CD14-positive monocyte (primary cell): Measurements from ENCODE around the gene PDLIM5. TPM values are rescaled to one million over a fixed set of nuclear protein-coding genes. Genes with fewer than 3 reads are reported as not detected.

Source experiments
- DNase-seq, 3 donors: peaks; one replicate each; pipeline ENCODE4 v3.0.0-alpha.2; 2011 to 2022
- H2AFZ ChIP-seq: 2 replicates; pipeline ENCODE4 v1.6.0; 2012; ENCODE audit warnings: mild to moderate bottlenecking, low read depth, low read length, inconsistent platforms; ENCODE audit not compliant: insufficient read depth, poor library complexity, severe bottlenecking
- H3K27ac ChIP-seq, 2 donors: 1 replicate in 1 of 2; 2 replicates in 1 of 2; pipeline ENCODE4 v1.5.1; 2012 to 2013; ENCODE audit warnings: low read length in 2 of 2, control low read depth in 1 of 2, inconsistent platforms in 1 of 2, low read depth in 1 of 2, mild to moderate bottlenecking in 1 of 2
- H3K27me3 ChIP-seq, 2 donors: one replicate each; pipeline versions ENCODE4 v1.6.0 to v1.6.1; 2011 to 2013; ENCODE audit warnings: low read length in 2 of 2; ENCODE audit not compliant: control insufficient read depth in 2 of 2, insufficient read depth in 2 of 2
- H3K36me3 ChIP-seq, 2 donors: replicated peaks in 1 of 2; 1 replicate in 1 of 2; 2 replicates in 1 of 2; pipeline versions ENCODE4 v1.5.1 to v1.6.1; 2012 to 2013; ENCODE audit warnings: low read length in 2 of 2, control low read depth in 1 of 2, inconsistent platforms in 1 of 2, mild to moderate bottlenecking in 1 of 2; ENCODE audit not compliant: insufficient read depth in 2 of 2, control insufficient read depth in 1 of 2
- H3K4me1 ChIP-seq, 2 donors: 1 replicate in 1 of 2; 2 replicates in 1 of 2; pipeline versions ENCODE4 v1.5.1 to v1.6.1; 2012 to 2013; ENCODE audit warnings: low read length in 2 of 2, control low read depth in 1 of 2, inconsistent platforms in 1 of 2, mild to moderate bottlenecking in 1 of 2, moderate library complexity in 1 of 2; ENCODE audit not compliant: insufficient read depth in 2 of 2, control insufficient read depth in 1 of 2
- H3K4me2 ChIP-seq: replicated peaks from 2 replicates; pipeline ENCODE3; 2012; ENCODE audit warnings: low read length, moderate library complexity, mild to moderate bottlenecking; ENCODE audit not compliant: poor library complexity, severe bottlenecking; ENCODE audit errors: extremely low read depth
- H3K4me3 ChIP-seq, 3 experiments: fragments of 200-600 bp in 1 of 3; sonication (generic) in 1 of 3; replicated peaks in 1 of 3; 1 replicate in 2 of 3; 2 replicates in 1 of 3; pipeline ENCODE4 v1.5.1; 2011 to 2013; ENCODE audit warnings: low read length in 3 of 3, mild to moderate bottlenecking in 3 of 3, control low read depth in 2 of 3, low read depth in 2 of 3, inconsistent platforms in 1 of 3, moderate library complexity in 1 of 3
- H3K79me2 ChIP-seq: 2 replicates; pipeline ENCODE4 v1.6.0; 2012; ENCODE audit warnings: mild to moderate bottlenecking, control low read depth, inconsistent platforms, low read length, moderate library complexity; ENCODE audit not compliant: insufficient read depth
- H3K9ac ChIP-seq: 2 replicates; pipeline ENCODE4 v1.6.0; 2017; ENCODE audit warnings: low read length, mild to moderate bottlenecking; ENCODE audit not compliant: insufficient read depth, poor library complexity, severe bottlenecking
- H3K9me3 ChIP-seq, 2 donors: replicated peaks in 1 of 2; 1 replicate in 1 of 2; 2 replicates in 1 of 2; pipeline versions ENCODE4 v1.5.1 to v1.6.1; 2012 to 2013; ENCODE audit warnings: low read length in 2 of 2, control low read depth in 1 of 2; ENCODE audit not compliant: control insufficient read depth in 1 of 2, insufficient read depth in 1 of 2
- H4K20me1 ChIP-seq: 2 replicates; pipeline ENCODE4 v1.6.0; 2012; ENCODE audit warnings: mild to moderate bottlenecking, low read length, control low read depth, moderate library complexity; ENCODE audit not compliant: insufficient read depth
- H3K27ac Mint-ChIP-seq, 7 donors: one replicate each; pipeline ENCODE4 v1.8.0; 2020; ENCODE audit warnings: mild to moderate bottlenecking in 7 of 7, mixed read lengths in 7 of 7, moderate library complexity in 6 of 7, inconsistent platforms in 2 of 7
- H3K27me3 Mint-ChIP-seq, 3 donors: one replicate each; pipeline ENCODE4 v1.8.0; 2021 to 2022; ENCODE audit warnings: low read depth in 3 of 3, mild to moderate bottlenecking in 3 of 3, mixed read lengths in 3 of 3, moderate library complexity in 3 of 3, inconsistent platforms in 1 of 3
- H3K36me3 Mint-ChIP-seq, 2 donors: one replicate each; pipeline ENCODE4 v1.8.0; 2020; ENCODE audit warnings: mixed read lengths in 2 of 2, inconsistent platforms in 1 of 2, mild to moderate bottlenecking in 1 of 2
- H3K4me1 Mint-ChIP-seq: one replicate; pipeline ENCODE4 v1.8.0; 2020; ENCODE audit warnings: mild to moderate bottlenecking, mixed read lengths
- H3K4me3 Mint-ChIP-seq, 2 donors: one replicate each; pipeline ENCODE4 v1.8.0; 2020; ENCODE audit warnings: mild to moderate bottlenecking in 2 of 2, mixed read lengths in 2 of 2, moderate library complexity in 1 of 2
- H3K9me3 Mint-ChIP-seq, 7 donors: one replicate each; pipeline ENCODE4 v1.8.0; 2020 to 2022; ENCODE audit warnings: mixed read lengths in 7 of 7, mild to moderate bottlenecking in 6 of 7, moderate library complexity in 6 of 7, inconsistent platforms in 2 of 7
- WGBS: methylation state at CpG from one replicate; pipeline ENCODE4 v1.1.5; 2013; ENCODE audit warnings: missing lambda C conversion rate; ENCODE audit not compliant: insufficient coverage; 5-methylcytosine and 5-hydroxymethylcytosine counted together
- intact Hi-C, 2 donors: fragments of 100-400 bp; cut with micrococcal nuclease; formaldehyde crosslinking; loops; one replicate each; pipeline versions ENCODE4 v1.15.0 to v1.15.1; 2023
- polyA plus RNA-seq, 3 donors: library from polyadenylated mRNA; depleted of rRNA in 1 of 3; unstranded in 2 of 3; stranded (reverse) in 1 of 3; fragments of 300-500 nt in 2 of 3; fragments of >200 nt in 1 of 3; fragmentation: Illumina TruSeq in 2 of 3; gene quantifications; 1 replicate in 2 of 3; 2 replicates in 1 of 3; pipeline ENCODE4 v1.2.3, GENCODE V29; 2012 to 2021
- TF ChIP-seq, protein P1 (sequence below): fragments of 200-600 bp; IDR thresholded peaks from one replicate; pipeline ENCODE4 v1.8.0; 2022; ENCODE audit warnings: antibody characterized with exemption, mild to moderate bottlenecking

Gene PDLIM5
- polyA plus RNA-seq, 3 donors: 75.3 to 105 (median 80.9) TPM

DNA sequence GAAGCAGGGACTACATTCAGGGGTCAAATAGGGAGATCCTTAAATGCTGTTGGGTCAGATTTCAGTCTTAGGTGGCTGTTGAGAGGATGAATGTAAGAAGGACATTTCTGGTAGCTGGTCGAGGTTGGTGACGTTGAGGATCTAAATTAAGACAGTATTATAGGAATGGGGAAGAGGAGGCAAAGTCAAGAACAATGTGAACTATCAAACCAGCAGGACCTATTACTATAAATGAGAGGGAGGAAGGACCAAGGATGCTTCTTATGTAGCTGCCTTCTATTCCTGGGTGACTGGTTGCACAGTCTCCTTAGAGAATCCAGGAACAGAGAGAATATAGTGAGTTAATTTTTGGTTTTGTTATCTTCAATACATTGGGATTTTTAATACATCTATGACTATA lies 187.6 kb downstream of the PDLIM5 start:
- Histone ChIP-seq H4K20me1 (no peaks in the 10 kb centered on the region), H2AFZ (no peak overlapping the region), H3K36me3 (peaks cover 11 to 40% of the 10 kb centered on the region in 2 donors), H3K27me3 (no peaks in the 10 kb centered on the region), H3K9me3 (no peaks in the 10 kb centered on the region), H3K27ac (no peak overlapping the region), H3K4me2 (no peak overlapping the region), H3K4me1 (no peaks in the 10 kb centered on the region), H3K4me3 (no peak overlapping the region), H3K79me2 (no peaks in the 10 kb centered on the region), H3K9ac (no peak overlapping the region)
- WGBS: 100% methylated on average over 1 of the region's 2 CpGs
- TF ChIP-seq, protein P1, sequence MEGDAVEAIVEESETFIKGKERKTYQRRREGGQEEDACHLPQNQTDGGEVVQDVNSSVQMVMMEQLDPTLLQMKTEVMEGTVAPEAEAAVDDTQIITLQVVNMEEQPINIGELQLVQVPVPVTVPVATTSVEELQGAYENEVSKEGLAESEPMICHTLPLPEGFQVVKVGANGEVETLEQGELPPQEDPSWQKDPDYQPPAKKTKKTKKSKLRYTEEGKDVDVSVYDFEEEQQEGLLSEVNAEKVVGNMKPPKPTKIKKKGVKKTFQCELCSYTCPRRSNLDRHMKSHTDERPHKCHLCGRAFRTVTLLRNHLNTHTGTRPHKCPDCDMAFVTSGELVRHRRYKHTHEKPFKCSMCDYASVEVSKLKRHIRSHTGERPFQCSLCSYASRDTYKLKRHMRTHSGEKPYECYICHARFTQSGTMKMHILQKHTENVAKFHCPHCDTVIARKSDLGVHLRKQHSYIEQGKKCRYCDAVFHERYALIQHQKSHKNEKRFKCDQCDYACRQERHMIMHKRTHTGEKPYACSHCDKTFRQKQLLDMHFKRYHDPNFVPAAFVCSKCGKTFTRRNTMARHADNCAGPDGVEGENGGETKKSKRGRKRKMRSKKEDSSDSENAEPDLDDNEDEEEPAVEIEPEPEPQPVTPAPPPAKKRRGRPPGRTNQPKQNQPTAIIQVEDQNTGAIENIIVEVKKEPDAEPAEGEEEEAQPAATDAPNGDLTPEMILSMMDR: no peak
- Mint-ChIP-seq H3K9me3 (peaks cover 0 to 2% (median 0%) of the 10 kb centered on the region in 7 donors), H3K27ac (no peak overlapping the region), H3K4me1 (peaks cover 4% of the 10 kb centered on the region), H3K27me3 (no peaks in the 10 kb centered on the region), H3K36me3 (peaks cover 31 to 32% of the 10 kb centered on the region in 2 donors), H3K4me3 (no peak overlapping the region)
- no peak for DNase-seq
- intact Hi-C loops: no loop called here

DNA sequence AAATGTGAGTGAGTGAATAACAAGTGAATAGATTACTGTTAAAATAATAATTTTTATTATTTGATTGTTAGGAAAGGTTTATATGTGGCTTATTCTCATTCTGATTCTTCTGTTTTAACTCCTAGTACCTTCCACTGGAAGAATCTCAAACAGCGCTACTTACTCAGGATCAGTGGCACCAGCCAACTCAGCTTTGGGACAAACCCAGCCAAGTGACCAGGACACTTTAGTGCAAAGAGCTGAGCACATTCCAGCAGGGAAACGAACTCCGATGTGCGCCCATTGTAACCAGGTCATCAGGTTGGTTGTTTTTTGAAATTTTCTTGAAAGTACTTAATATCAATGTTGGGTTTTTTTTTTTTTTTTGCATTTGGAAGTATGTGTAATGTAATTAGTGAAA lies 188.4 kb downstream of the PDLIM5 start:
- Mint-ChIP-seq H3K36me3 (peaks cover 31 to 40% of the 10 kb centered on the region in 2 donors), H3K27me3 (no peaks in the 10 kb centered on the region), H3K9me3 (peaks cover 0 to 2% (median 0%) of the 10 kb centered on the region in 7 donors), H3K27ac (no peak overlapping the region), H3K4me3 (no peak overlapping the region), H3K4me1 (peaks cover 2% of the 10 kb centered on the region)
- no peak overlapping the region for H3K27ac ChIP-seq
- no peaks in the 10 kb centered on the region for H3K9me3 ChIP-seq
- H3K36me3 ChIP-seq: peaks cover 11 to 43% of the 10 kb centered on the region in 2 donors
- H3K79me2 ChIP-seq: no peaks in the 10 kb centered on the region
- 100% methylated on average over 3 of the region's 4 CpGs for WGBS
- intact Hi-C loops: no loop called here
- H2AFZ ChIP-seq: no peak overlapping the region
- no peak overlapping the region for H3K4me2 ChIP-seq
- TF ChIP-seq, protein P1: no peak
- no peaks in the 10 kb centered on the region for H3K27me3 ChIP-seq
- DNase-seq: no peak
- H4K20me1 ChIP-seq: no peaks in the 10 kb centered on the region
- no peak overlapping the region for H3K4me3 ChIP-seq
- H3K4me1 ChIP-seq: no peaks in the 10 kb centered on the region
- no peak overlapping the region for H3K9ac ChIP-seq
